GM18861 (cell line): ENCODE data around the gene CGGBP1.
"Not testable (repeated sequence)": the region's sequence is repeated elsewhere in the genome, so short reads cannot be mapped to it uniquely, and the experiment has no call there.

Experiments
- ATAC-seq: cut with Tn5 transposase; IDR thresholded peaks from one replicate; pipeline ENCODE4 v1.9.1; 2021; ENCODE audit not compliant: unreplicated experiment

Gene CGGBP1

GRCh38 chr3:88034491-88035275, 24.1 kb downstream of the CGGBP1 start:
- no peak for ATAC-seq

- no peak for ATAC-seq
Measured at GRCh38 chr3:88033808-88034207, 25.0 kb downstream of the CGGBP1 start.

DNA sequence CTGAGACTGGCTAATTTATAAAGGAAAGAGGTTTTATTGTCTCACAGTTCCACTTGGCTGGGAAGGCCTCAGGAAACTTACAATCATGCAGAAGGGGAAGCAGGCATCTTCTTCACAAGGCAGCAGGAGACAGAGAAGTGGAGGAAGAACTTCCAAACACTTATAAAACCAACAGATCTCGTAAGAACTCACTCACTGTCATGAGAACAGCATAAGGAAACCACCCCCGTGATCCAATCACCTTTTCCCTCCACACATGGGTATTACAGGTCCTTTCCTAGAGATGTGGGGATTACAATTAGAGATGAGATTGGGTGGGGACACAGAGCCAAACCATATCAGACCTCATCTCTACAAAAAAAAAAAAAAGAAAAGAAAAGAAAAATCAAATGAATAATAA, 25.7 kb downstream of the CGGBP1 start:
- ATAC-seq: no peak

GRCh38 chr3:88032245-88032644, 26.6 kb downstream of the CGGBP1 start:
- ATAC-seq: no peak

DNA sequence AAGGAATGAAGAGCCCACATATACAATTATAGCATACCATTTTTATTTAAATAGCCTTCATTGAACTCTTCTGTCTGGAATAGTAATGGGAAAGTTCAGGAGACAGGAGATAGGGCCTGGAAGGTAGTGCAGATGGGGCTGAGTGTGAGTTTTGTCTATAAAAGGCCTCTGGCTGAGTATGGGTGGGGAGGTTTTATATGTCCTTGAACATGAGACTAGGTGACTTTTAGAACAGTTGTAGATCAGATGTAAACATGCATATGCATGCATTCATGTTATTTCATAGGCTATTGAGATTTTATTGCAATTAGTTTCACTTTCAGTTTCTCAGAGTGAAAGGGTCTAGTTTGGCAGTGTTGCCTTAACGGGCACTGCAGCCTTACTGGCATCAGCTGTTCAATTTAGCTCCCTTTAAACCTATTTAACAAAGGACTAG, 27.1 kb downstream of the CGGBP1 start:
- peak; percentile 94 for ATAC-seq

- ATAC-seq: no peak
Measured at GRCh38 chr3:88030210-88030609, 28.6 kb downstream of the CGGBP1 start.

DNA sequence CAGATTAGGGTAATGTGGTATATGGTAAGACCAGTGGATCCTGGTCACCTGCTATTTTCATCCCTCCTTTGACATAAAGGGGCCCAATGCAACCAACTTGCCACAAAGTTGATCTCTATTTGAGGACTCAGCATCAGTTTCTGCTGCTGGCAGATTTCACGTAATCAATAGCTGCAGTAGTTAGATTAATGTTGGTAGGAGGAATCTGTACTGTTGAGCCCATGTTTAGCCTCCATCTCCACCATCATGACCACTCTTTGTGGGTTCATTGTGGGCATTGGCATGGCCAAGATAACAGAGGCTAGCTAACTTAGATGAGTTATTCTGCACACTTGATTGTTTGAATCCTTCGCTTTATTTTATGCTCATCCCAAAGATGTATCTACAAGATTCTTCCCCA, 29.9 kb downstream of the CGGBP1 start:
- ATAC-seq: no peak

DNA sequence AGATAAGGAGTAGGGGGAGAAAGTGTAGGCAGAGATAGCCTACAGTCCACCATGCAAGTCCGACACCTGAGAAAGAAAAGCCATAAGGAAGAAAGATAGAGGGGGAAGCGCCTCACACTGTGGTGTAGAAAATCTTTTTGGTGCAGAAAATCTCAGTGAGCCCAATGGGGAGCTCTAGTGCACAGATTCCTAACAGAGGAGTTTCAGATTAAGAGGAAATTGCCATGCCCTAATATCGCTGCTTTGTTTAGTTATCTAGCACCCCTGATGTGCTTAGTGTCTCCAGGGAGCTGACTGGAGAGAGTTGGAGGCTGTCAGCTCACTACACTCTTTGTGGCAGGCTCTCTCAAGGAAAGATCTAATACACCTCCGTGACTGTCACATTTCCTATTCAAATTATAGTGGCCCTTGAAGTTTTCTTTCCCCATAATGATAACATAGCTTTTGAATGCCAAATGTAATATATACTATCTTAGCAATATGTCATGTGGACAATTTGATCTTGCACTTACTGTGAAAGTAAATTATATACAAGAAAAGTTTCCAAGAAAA, 33.7 kb downstream of the CGGBP1 start:
- no peak for ATAC-seq

DNA sequence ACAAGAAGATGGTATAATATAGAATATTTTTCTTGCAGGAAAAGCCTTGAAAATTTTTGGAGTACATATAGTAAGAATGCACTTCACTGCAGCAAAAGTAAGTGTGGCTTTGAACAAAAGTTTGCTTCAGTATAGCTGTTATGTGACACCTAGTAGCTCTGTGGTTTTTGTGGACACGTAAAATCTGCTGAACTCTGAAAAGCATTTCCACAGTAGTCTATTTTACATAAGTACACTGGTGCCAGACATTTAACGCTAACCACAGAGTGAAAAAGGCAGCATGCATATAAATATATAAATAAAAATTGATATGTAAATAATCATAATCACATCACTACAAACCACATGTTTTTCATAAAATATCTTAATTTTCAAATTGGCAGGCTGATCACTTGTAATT, 39.8 kb downstream of the CGGBP1 start:
- ATAC-seq: peak; percentile 100

DNA sequence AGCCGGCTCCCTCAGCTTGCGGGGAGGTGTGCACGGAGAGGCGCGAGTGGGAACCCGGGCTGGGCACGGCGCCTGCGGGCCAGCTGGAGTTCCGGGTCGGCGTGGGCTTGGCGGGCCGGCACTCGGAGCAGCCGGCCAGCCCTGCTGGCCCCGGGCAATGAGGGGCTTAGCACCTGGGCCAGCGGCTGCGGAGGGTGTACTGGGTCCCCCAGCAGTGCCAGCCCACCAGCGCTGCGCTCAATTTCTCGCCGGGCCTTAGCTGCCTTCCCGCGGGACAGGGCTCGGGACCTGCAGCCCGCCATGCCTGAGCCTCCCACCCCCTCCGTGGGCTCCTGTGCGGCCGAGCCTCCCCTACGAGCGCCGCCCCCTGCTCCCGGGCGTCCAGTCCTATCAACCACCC, 43.1 kb downstream of the CGGBP1 start:
- not testable (repeated sequence) for ATAC-seq

DNA sequence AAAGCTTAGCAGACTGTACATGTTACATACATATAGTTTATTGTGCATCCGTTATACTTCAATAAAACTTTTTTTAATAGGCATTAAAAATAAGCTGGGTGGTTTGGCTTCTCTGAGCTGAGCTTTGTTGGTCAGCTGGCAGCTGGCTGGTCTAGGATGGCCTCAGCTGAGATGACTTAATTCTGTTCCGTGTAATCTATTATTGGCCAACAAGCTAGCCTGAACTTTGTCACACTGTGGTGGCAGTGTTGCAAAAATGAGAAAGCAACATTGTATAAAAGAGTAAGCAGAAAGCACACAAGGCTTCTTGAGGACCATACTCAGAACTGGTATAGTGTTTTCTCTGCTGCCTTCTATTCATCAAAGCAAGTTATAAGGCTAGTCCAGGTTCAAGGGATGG, 45.2 kb downstream of the CGGBP1 start:
- ATAC-seq: no peak

DNA sequence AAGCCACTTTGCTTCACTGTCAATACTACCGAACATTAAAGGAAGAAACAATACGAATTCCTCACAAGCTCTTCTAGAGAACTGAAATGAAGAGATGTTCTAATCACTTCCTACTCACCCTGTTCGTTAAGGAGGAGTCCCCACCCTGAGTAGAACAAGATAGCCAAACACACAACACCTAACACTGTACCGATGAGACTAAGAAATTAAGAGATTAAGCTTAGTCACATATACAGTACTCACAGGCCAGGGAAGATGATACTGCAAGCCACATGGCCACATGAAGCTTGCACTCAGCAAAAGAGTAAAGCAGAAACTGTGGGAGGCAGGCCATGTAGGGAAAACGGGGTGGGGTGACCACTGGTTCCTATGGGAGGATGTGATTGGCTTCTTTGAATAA, 48.0 kb downstream of the CGGBP1 start:
- no peak for ATAC-seq

GRCh38 chr3:88009066-88009465, 49.7 kb downstream of the CGGBP1 start:
- ATAC-seq: no peak

DNA sequence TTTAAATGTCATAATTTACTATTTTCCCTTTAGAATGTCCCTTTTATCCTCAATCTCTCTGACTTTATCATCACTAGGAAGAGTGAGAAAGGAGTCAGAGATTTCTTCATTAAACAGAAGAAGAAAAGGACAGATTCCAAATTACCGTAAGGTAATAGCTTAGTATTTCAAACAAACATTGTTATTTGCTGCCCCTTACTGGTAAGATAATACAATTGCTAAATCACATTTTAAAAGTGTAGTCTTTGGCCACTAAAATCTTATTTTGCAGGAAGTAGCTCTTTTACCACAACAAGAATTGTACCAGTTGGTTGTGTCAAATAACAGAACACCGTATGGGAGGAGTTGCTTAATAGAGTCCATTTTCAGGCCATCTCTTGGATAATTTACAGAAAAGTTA, 53.7 kb downstream of the CGGBP1 start:
- ATAC-seq: peak; percentile 74

GRCh38 chr3:88003115-88003755, 55.6 kb downstream of the CGGBP1 start:
- ATAC-seq: peak; percentile 44

DNA sequence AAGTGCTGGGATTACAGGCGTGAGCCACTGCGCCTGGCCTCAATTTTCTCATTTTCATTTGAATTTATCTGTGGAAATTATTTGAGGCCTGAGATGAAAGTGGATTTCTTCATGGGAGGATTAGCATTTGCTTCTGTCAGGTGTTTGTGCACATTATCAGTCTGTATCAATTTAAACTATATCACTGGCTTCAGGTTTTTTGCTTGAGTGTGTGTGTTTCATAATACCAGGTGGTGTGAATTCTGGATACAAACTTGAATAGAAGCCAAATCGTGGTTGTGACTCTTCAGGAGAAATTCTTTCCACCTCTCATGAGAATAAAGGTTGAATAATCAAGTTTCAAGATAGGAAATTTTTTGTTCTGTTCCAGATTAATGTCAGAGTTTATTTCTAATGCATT, 56.4 kb downstream of the CGGBP1 start:
- no peak for ATAC-seq
